A172 (cell line): ENCODE results near the gene ADGRB3. TPM values are rescaled to one million over a fixed set of nuclear protein-coding genes. Genes with fewer than 3 reads are reported as not detected.
"Not testable (repeated sequence)": the region's sequence is repeated elsewhere in the genome, so short reads cannot be mapped to it uniquely, and the experiment has no call there.

Experiments
- DNase-seq: peaks from one replicate; pipeline ENCODE4 v3.0.0-alpha.2; 2015; ENCODE audit warnings: low spot score
- total RNA-seq: library from RNA; depleted of rRNA; stranded (reverse); fragments of >200 nt; shearing (Covaris generic); gene quantifications from 2 replicates; pipeline ENCODE4 v1.2.3, GENCODE V29; 2014

Gene ADGRB3
- total RNA-seq, 1 experiment from 2014 or later: not detected

GRCh38 chr6:69121461-69122406 is 486.7 kb downstream of the ADGRB3 start:
- DNase-seq: not testable (repeated sequence)

GRCh38 chr6:69122407-69122773 is 487.3 kb downstream of the ADGRB3 start:
- DNase-seq: no peak

GRCh38 chr6:69128411-69128810 is 493.3 kb downstream of the ADGRB3 start:
- no peak for DNase-seq

- DNase-seq: no peak
These were observed 494.0 kb downstream of the ADGRB3 start for GRCh38 chr6:69129046-69129445.

- no peak for DNase-seq
These were observed 500.8 kb downstream of the ADGRB3 start for GRCh38 chr6:69135927-69136326.

- DNase-seq: no peak
These were observed 503.1 kb downstream of the ADGRB3 start for GRCh38 chr6:69138148-69138547.

GRCh38 chr6:69138893-69139494 is 503.9 kb downstream of the ADGRB3 start:
- DNase-seq: no peak

GRCh38 chr6:69145062-69145461 is 510.0 kb downstream of the ADGRB3 start:
- DNase-seq: no peak

- DNase-seq: no peak
These were observed 511.3 kb downstream of the ADGRB3 start for GRCh38 chr6:69146385-69146784.

GRCh38 chr6:69155467-69155866 is 520.4 kb downstream of the ADGRB3 start:
- no peak for DNase-seq

- DNase-seq: no peak
These were observed 527.7 kb downstream of the ADGRB3 start for GRCh38 chr6:69162811-69163210.

- no peak for DNase-seq
These were observed 529.6 kb downstream of the ADGRB3 start for GRCh38 chr6:69164564-69165229.

GRCh38 chr6:69179681-69180080 is 544.6 kb downstream of the ADGRB3 start:
- no peak for DNase-seq

GRCh38 chr6:69180361-69181067 is 545.4 kb downstream of the ADGRB3 start:
- DNase-seq: no peak

- DNase-seq: no peak
These were observed 546.9 kb downstream of the ADGRB3 start for GRCh38 chr6:69181964-69182363.

- DNase-seq: no peak
These were observed 550.2 kb downstream of the ADGRB3 start for GRCh38 chr6:69185276-69185675.

GRCh38 chr6:69202768-69203167 is 567.7 kb downstream of the ADGRB3 start:
- no peak for DNase-seq

GRCh38 chr6:69216127-69216526 is 581.0 kb downstream of the ADGRB3 start:
- DNase-seq: no peak

GRCh38 chr6:69217343-69217742 is 582.3 kb downstream of the ADGRB3 start:
- DNase-seq: no peak

GRCh38 chr6:69220375-69220774 is 585.3 kb downstream of the ADGRB3 start:
- DNase-seq: no peak

- DNase-seq: no peak
These were observed 596.9 kb downstream of the ADGRB3 start for GRCh38 chr6:69232008-69232407.

GRCh38 chr6:69232496-69232895 is 597.4 kb downstream of the ADGRB3 start:
- no peak for DNase-seq
